RWPE2 (cell line): ENCODE measurements around the gene RBM23.

Experiments used
- ATAC-seq: fragments of 200-7000 bp; cut with Tn5 transposase; 3 replicates; pipeline ENCODE4 v1.9.1; 2021; ENCODE audit warnings: low read depth
- DNase-seq: peaks from one replicate; pipeline ENCODE4 v3.0.0-alpha.2; 2020; ENCODE audit warnings: low spot score
- H3K27ac ChIP-seq: fragments of 450-650 bp; 2 replicates; pipeline ENCODE4 v1.5.1; 2017; ENCODE audit warnings: mild to moderate bottlenecking; ENCODE audit not compliant: poor library complexity, severe bottlenecking
- H3K27me3 ChIP-seq: fragments of 250-450 bp; sonication (Bioruptor Pico); 2 replicates; pipeline ENCODE4 v1.5.1; 2021; ENCODE audit warnings: mild to moderate bottlenecking, moderate library complexity; ENCODE audit not compliant: insufficient read depth, poor library complexity, severe bottlenecking
- H3K36me3 ChIP-seq: fragments of 250-450 bp; sonication (Bioruptor Pico); 2 replicates; pipeline ENCODE4 v1.5.1; 2020; ENCODE audit warnings: low read depth, mild to moderate bottlenecking, moderate library complexity
- H3K4me1 ChIP-seq: fragments of 250-450 bp; sonication (Bioruptor Pico); 2 replicates; pipeline ENCODE4 v1.5.1; 2021; ENCODE audit warnings: mild to moderate bottlenecking, moderate library complexity; ENCODE audit not compliant: insufficient read depth, poor library complexity, severe bottlenecking
- H3K4me3 ChIP-seq: fragments of 250-450 bp; sonication (Bioruptor Pico); 2 replicates; pipeline ENCODE4 v1.5.1; 2021; ENCODE audit warnings: mild to moderate bottlenecking, moderate library complexity; ENCODE audit not compliant: severe bottlenecking
- H3K9me3 ChIP-seq: fragments of 250-450 bp; sonication (Bioruptor Pico); 2 replicates; pipeline ENCODE4 v1.5.1; 2021; ENCODE audit warnings: mild to moderate bottlenecking, moderate library complexity; ENCODE audit not compliant: severe bottlenecking
- CTCF ChIP-seq: fragments of 450-650 bp; IDR thresholded peaks from one replicate; pipeline ENCODE4 v1.5.1; 2017; ENCODE audit warnings: mild to moderate bottlenecking, moderate library complexity; ENCODE audit not compliant: poor library complexity, severe bottlenecking

Gene RBM23

GRCh38 chr14:22885975-22886374 is 33.0 kb downstream of the RBM23 start:
- no peaks in the 10 kb centered on the region for H3K9me3 ChIP-seq
- H3K27ac ChIP-seq = peak overlapping the region; percentile 76
- DNase-seq (no peak), ATAC-seq (no peak)
- no peaks in the 10 kb centered on the region for H3K36me3 ChIP-seq
- H3K4me1 ChIP-seq = peaks cover 10% of the 10 kb centered on the region
- no peak for TF ChIP-seq CTCF
- no peaks in the 10 kb centered on the region for H3K27me3 ChIP-seq
- peak overlapping the region; percentile 50 for H3K4me3 ChIP-seq

- peaks cover 7% of the 10 kb centered on the region for H3K4me1 ChIP-seq
- no peak for TF ChIP-seq CTCF
- H3K27ac ChIP-seq = no peak overlapping the region
- H3K9me3 ChIP-seq = no peaks in the 10 kb centered on the region
- ATAC-seq = no peak
- DNase-seq = no peak
- H3K36me3 ChIP-seq = no peaks in the 10 kb centered on the region
- no peaks in the 10 kb centered on the region for H3K27me3 ChIP-seq
- no peak overlapping the region for H3K4me3 ChIP-seq
These were observed 34.0 kb downstream of the RBM23 start for GRCh38 chr14:22884738-22885523.

- no peaks in the 10 kb centered on the region for H3K9me3 ChIP-seq
- TF ChIP-seq CTCF = no peak
- peaks cover 7% of the 10 kb centered on the region for H3K4me1 ChIP-seq
- no peak for DNase-seq
- no peaks in the 10 kb centered on the region for H3K36me3 ChIP-seq
- H3K27ac ChIP-seq = no peak overlapping the region
- no peaks in the 10 kb centered on the region for H3K27me3 ChIP-seq
- no peak overlapping the region for H3K4me3 ChIP-seq
- ATAC-seq = no peak
These were observed 34.7 kb downstream of the RBM23 start for GRCh38 chr14:22884076-22884737.

- peaks cover 7% of the 10 kb centered on the region for H3K4me1 ChIP-seq
- no peak for TF ChIP-seq CTCF
- H3K27me3 ChIP-seq = no peaks in the 10 kb centered on the region
- H3K27ac ChIP-seq = no peak within 1 kb of the TSS
- peaks cover 1% of the 10 kb centered on the region; the same call in 1 of the 2 replicates for H3K36me3 ChIP-seq
- DNase-seq = no peak
- H3K9me3 ChIP-seq = no peaks in the 10 kb centered on the region
- H3K4me3 ChIP-seq = no peak within 1 kb of the TSS
- no peak for ATAC-seq
These were observed 35.6 kb downstream of the RBM23 start, which contains the start of gene REM2 for GRCh38 chr14:22883173-22883976. TSS of gene REM2 (plus strand) at chr14:22883222. CDS start at chr14:22883288, 66 bp downstream.
